ENCODE data around the gene NACA.

DNA sequence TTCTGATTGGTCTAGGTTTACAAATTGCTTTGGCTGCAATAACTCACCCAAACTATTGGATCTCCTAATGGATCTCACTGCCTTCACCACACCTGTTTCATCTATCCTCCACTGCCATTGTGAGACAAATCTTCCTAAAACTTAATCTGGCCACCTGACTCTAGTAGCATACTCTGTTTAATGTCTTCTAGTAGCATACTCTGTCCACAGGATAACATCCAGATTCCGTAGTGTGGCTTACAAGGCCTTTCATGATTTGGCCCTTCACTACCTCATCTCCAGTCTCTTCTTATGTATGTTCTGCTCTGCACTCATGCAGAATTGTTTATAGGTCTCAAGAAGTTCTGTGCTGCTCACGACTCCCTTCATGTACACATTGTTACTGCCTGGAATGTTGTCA, 48.0 kb upstream of the NACA start:
- TF ChIP-seq, protein P1, sequence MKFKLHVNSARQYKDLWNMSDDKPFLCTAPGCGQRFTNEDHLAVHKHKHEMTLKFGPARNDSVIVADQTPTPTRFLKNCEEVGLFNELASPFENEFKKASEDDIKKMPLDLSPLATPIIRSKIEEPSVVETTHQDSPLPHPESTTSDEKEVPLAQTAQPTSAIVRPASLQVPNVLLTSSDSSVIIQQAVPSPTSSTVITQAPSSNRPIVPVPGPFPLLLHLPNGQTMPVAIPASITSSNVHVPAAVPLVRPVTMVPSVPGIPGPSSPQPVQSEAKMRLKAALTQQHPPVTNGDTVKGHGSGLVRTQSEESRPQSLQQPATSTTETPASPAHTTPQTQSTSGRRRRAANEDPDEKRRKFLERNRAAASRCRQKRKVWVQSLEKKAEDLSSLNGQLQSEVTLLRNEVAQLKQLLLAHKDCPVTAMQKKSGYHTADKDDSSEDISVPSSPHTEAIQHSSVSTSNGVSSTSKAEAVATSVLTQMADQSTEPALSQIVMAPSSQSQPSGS (CRISPR knock-in tag; IDR thresholded peaks at IDR 0.05), result no peak
- TF ChIP-seq, protein P2, sequence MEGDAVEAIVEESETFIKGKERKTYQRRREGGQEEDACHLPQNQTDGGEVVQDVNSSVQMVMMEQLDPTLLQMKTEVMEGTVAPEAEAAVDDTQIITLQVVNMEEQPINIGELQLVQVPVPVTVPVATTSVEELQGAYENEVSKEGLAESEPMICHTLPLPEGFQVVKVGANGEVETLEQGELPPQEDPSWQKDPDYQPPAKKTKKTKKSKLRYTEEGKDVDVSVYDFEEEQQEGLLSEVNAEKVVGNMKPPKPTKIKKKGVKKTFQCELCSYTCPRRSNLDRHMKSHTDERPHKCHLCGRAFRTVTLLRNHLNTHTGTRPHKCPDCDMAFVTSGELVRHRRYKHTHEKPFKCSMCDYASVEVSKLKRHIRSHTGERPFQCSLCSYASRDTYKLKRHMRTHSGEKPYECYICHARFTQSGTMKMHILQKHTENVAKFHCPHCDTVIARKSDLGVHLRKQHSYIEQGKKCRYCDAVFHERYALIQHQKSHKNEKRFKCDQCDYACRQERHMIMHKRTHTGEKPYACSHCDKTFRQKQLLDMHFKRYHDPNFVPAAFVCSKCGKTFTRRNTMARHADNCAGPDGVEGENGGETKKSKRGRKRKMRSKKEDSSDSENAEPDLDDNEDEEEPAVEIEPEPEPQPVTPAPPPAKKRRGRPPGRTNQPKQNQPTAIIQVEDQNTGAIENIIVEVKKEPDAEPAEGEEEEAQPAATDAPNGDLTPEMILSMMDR (CRISPR knock-in tag; IDR thresholded peaks at IDR 0.05), result no peak
- TF ChIP-seq POLR2A (IDR thresholded peaks at IDR 0.05; ENCODE audit: insufficient read depth in 1 of 2, low read depth in 2 of 2, low read length in 2 of 2), result no peak
- no peak for TF ChIP-seq TAF15 (IDR thresholded peaks at IDR 0.05; ENCODE audit: low read depth, low read length, poor library complexity, severe bottlenecking)
- TF ChIP-seq, protein P3, sequence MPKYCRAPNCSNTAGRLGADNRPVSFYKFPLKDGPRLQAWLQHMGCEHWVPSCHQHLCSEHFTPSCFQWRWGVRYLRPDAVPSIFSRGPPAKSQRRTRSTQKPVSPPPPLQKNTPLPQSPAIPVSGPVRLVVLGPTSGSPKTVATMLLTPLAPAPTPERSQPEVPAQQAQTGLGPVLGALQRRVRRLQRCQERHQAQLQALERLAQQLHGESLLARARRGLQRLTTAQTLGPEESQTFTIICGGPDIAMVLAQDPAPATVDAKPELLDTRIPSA (CRISPR knock-in tag; IDR thresholded peaks at IDR 0.05; ENCODE audit: borderline replicate concordance), result no peak
- no peak for TF ChIP-seq ZC3H13 (CRISPR knock-in tag; IDR thresholded peaks at IDR 0.05)
- TF ChIP-seq EP300 (IDR thresholded peaks at IDR 0.05; ENCODE audit: low read depth in 2 of 2, low read length in 2 of 2), result no peak
- no peak for TF ChIP-seq EP300 (CRISPR knock-in tag; IDR thresholded peaks at IDR 0.05; ENCODE audit: borderline replicate concordance)
